NAMALWA (cell line): ENCODE results near the gene SEMA5A.
A peak's percentile ranks its signal among the peaks of the same experiment; 100 is the strongest.

Experiments used
- DNase-seq: peaks from one replicate; pipeline ENCODE4 v3.0.0-alpha.2; 2015; ENCODE audit warnings: low spot score

The SEMA5A gene

GRCh38 chr5:9399094-9399493 lies 146.8 kb downstream of the SEMA5A start:
- DNase-seq: no peak

GRCh38 chr5:9398227-9398626 lies 147.6 kb downstream of the SEMA5A start:
- DNase-seq: no peak

DNA sequence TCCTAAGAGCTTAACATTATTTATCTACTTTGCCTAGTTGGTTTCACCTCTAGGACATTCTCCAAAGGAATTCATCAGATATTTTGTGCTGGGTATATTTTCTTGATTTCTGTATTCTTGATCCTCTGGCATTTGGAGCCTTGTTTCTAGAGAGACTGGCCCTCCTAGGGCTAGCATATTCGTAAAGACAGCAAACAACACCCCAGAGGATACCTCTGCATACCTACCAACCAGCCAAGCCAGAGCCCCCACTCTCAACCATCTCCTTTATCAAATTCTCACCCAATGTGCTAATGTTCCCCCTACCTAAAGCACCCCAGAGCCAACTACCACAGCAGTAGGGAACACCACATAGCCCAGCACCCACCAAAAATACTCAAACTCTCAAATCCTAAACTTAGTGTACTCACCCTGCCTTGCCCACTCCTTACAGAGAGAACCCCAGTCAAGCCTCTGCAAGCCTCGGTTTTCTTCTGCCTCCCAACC lies 149.5 kb downstream of the SEMA5A start:
- DNase-seq: no peak

- DNase-seq: no peak
Measured at GRCh38 chr5:9395706-9396105, 150.2 kb downstream of the SEMA5A start.

DNA sequence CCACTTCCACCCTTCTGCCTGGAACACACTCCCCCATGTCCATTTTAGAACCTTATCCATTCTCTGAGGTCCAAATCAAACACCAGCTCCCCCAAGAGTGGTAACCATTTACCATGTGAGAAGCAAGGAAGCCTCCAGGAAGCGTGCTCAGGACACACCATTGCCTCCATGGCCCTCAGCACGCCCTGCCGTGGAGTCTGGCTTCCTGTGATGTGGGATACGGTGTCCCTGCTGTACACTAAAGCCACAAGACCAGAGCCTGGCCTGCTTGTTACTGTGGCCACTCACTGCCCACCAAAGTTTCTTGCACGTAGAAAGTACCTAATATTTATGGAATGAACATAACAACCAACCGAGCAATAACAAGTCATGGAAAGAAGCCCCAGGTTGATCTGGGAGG lies 151.7 kb downstream of the SEMA5A start:
- DNase-seq: no peak

GRCh38 chr5:9392625-9393024 lies 153.2 kb downstream of the SEMA5A start:
- DNase-seq: no peak

GRCh38 chr5:9391080-9391479 lies 154.8 kb downstream of the SEMA5A start:
- DNase-seq: no peak

DNA sequence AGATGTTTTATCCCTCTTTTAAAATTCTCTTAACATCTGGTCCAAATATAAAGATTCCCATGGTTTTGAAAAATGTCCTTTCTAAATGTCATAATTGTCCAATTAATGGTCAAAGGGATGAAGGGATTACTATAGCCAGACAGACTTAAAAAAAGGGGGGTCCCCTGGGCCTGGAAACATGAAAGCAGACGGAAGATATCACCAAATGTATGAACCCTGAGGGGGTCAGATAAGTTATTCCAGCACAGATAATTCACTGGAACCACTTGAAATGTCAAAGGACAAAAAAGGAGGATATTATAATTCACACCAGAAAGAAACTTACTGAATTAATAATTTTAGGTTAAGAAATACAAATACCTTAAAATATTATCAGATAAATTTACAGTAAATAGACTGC lies 155.8 kb downstream of the SEMA5A start:
- no peak for DNase-seq

GRCh38 chr5:9388941-9389674 lies 156.8 kb downstream of the SEMA5A start:
- DNase-seq: no peak

- DNase-seq: no peak
Measured at GRCh38 chr5:9387879-9388278, 158.0 kb downstream of the SEMA5A start.

- no peak for DNase-seq
Measured at GRCh38 chr5:9386945-9387344, 158.9 kb downstream of the SEMA5A start.

DNA sequence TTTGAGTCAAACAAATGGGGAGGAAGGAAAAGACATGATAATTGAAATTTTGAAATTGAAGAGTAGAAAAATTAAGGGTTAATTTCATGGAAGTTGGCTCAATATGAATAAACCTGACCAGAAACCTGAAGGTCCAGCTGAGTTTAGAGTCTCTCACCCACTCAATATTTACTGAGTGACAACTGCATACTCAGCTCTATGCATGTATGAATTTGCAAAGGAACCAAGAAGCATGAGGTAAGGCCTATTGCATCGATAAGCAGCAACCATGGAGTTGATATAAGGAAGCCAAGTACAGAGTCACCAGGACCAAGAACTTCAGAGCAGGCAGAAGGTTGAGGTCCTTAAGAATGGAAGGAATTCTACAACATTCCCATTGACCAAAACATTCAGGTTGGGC lies 163.4 kb downstream of the SEMA5A start:
- no peak for DNase-seq

- DNase-seq: no peak
Measured at GRCh38 chr5:9381464-9381863, 164.4 kb downstream of the SEMA5A start.

DNA sequence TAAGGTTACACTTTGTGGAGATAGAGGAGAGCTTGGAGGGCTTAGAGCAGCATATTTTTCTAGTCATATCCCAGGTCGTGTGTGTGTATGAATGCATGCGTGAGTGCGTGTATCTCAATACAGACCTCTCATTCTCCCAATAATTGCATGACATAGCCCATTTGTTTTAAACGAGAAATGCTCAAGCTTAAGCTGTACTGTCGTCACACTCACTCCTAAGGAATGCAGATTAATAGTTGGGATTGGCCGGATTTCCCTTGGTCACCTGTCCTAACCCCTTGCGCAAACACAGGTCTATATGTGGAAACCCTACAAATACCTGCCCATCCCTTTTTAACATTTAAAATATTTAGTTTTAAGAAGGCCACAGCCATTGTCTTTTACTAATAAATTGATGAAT lies 165.8 kb downstream of the SEMA5A start:
- no peak for DNase-seq

GRCh38 chr5:9376363-9377117 lies 169.3 kb downstream of the SEMA5A start:
- no peak for DNase-seq

DNA sequence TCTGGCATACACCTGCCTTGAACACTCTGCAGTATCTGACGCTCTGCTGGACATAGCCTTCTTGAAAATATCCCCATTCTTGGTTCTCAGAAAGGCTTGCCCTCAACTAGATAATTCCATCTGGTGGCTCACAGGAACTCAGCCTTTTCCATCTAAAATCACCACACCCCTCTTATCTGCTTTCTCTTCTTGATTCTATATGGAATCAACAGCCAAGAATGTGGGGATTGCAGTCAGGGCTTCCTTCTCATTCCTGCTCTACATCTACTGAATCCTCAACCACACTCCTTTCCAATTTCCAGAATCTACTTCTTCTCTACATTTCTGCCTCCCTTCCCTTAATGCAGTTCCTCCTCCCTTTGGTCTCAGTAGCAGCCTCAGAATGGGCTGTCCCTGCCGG lies 170.1 kb downstream of the SEMA5A start:
- no peak for DNase-seq

DNA sequence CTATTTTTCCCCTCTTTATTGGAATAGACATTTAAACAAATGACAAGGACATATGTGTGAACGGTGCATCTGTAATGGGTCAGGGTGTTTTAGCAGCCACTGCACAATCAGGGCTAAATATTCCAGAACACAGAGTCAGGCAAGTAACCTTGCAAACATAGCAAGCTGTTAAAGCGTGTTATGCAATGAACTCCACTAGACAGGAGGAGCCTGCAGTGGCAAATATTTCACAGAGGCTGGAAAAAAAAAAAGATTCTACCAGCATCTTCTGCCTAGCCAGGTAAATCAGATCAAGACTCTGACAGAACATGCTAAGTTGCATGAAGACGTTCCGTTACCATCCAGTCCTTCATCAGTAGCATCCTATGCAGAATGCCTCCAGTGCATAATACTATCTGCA lies 171.8 kb downstream of the SEMA5A start:
- DNase-seq: no peak

DNA sequence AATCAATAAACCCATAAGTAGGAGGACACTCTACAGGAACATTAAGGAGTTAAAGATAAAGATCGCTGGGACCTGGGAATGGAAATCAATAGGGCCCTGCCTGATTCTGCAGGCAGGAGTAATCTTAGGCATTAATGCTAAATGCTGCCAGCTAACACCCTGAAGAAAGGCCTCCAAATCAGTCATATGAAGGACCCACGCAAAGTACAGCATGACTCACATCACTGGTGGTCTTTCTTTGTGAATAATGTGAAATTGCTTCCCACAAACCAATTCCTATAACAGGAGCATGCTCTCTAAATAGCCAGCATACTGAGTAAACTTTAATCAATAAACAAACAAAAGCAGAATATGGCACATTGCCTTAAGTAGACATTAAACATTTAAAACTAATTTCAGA lies 172.3 kb downstream of the SEMA5A start:
- no peak for DNase-seq

GRCh38 chr5:9370256-9370655 lies 175.6 kb downstream of the SEMA5A start:
- no peak for DNase-seq

DNA sequence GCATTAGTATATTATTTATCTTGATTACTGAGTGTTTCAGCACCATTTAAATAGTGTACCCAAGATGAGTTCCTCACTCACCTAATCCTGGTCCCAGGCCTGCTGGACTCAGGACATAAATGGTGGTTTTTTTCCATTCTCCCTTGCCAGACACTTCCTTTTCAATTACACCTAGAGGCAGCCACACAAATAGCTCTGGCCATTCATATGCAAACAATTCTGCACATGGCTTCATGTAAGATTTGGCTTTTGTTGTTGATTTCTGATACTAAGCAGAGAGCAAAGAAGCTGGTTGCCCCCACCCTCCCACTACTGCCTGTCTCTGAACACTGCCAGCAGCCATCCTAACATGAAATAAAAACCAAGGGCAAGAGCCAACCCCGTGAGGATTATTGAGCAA lies 180.4 kb downstream of the SEMA5A start:
- no peak for DNase-seq

DNA sequence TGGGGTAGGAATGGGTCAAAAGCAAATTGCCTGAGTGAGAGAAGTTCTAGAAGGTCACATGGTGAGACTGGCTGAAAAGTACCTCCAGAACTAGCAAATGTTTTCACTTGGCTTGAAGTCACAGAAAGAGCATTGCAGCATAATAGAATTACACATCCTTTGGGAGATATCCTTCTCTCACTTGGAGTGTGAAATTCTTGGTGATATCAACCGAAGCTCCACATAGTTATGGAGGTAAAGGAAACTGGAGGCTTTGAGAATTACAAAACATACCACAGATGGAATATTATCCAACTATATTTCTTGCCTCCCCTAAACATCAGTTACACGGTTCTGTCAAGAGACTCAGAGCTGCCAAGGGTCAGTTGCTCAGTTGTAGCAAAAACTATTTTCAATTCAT lies 182.4 kb downstream of the SEMA5A start:
- DNase-seq: no peak

- no peak for DNase-seq
Measured at GRCh38 chr5:9363026-9363425, 182.8 kb downstream of the SEMA5A start.

DNA sequence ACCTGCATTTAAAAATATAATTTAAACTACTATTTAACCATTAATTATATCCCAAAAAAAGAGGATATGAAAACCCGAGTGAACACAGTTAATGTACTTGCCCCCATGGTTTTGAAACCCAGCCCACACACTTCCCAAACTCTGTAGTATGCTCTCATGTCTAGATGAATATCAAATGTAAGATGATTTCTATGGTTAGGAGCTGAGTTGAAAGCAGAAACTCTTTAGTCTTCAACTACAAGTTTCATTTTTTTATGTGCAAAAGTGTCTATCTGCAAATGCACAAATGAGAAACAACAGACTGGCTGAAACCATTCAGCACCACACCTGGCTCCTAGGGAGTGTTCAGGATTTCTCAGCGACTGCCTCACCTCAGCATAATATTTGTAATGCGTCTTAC lies 183.3 kb downstream of the SEMA5A start:
- no peak for DNase-seq

GRCh38 chr5:9361835-9362234 lies 184.0 kb downstream of the SEMA5A start:
- peak; percentile 83 for DNase-seq
